Adrenal gland (tissue), 5 donors: Measurements from ENCODE around the gene CYP21A2.
"Not testable (repeated sequence)": the region's sequence is repeated elsewhere in the genome, so short reads cannot be mapped to it uniquely, and the experiment has no call there.

Source experiments
- CTCF ChIP-seq, 6 experiments: fragments of 450-650 bp in 4 of 6; fragments of 200-600 bp in 2 of 6; sonication (generic) in 1 of 6; IDR thresholded peaks; 1 replicate in 5 of 6; 2 replicates in 1 of 6; pipeline versions ENCODE4 v1.5.1 to v1.8.0; 2016 to 2021; ENCODE audit warnings: antibody characterized with exemption in 6 of 6, mild to moderate bottlenecking in 2 of 6, moderate library complexity in 1 of 6
- POLR2A ChIP-seq, 2 donors: fragments of 450-650 bp; IDR thresholded peaks; one replicate each; pipeline ENCODE4 v1.6.1; 2017; ENCODE audit warnings: antibody characterized with exemption in 2 of 2, mild to moderate bottlenecking in 2 of 2, moderate library complexity in 1 of 2
- donor health status: DM: no; HTN: no; CAD: no.

GRCh38 chr6:32053314-32053713, 15.1 kb downstream of the CYP21A2 start:
- TF ChIP-seq CTCF, POLR2A (IDR thresholded peaks at IDR 0.05): not testable (repeated sequence)
